Measurements from ENCODE around the gene TPP2. TPM values are rescaled to one million over a fixed set of nuclear protein-coding genes. Genes with fewer than 3 reads are reported as not detected.

The TPP2 gene
- total and polyA plus RNA-seq, 4 donors: 14.0 to 55.6 (median 22.4) TPM

- Histone ChIP-seq H3K4me3 (ENCODE audit: low read depth in 1 of 3, low read length in 3 of 3) (no peak overlapping the region), H3K9ac (ENCODE audit: low read depth in 1 of 2, low read length in 2 of 2) (no peak overlapping the region), H3K36me3 (ENCODE audit: control insufficient read depth in 4 of 4, insufficient read depth in 3 of 4, low read depth in 1 of 4, low read length in 3 of 4) (no peaks in the 10 kb centered on the region), H3K27ac (ENCODE audit: low read depth in 1 of 2, low read length in 2 of 2) (no peak overlapping the region), H3K27me3 (ENCODE audit: control insufficient read depth in 4 of 4, insufficient read depth in 4 of 4, low read length in 3 of 4) (no peaks in the 10 kb centered on the region), H3K4me1 (ENCODE audit: control insufficient read depth in 4 of 4, insufficient read depth in 4 of 4, low read length in 3 of 4) (no peaks in the 10 kb centered on the region), H3K9me3 (ENCODE audit: control insufficient read depth in 4 of 4, low read length in 3 of 4) (peaks cover 0 to 6% (median 5%) of the 10 kb centered on the region in 4 donors)
- DNase-seq (ENCODE audit: low spot score): no peak
- TF ChIP-seq SP1 (IDR thresholded peaks at IDR 0.05): no peak
- no peak for TF ChIP-seq NR2F2 (IDR thresholded peaks at IDR 0.05)
- no peak for TF ChIP-seq EGR1 (IDR thresholded peaks at IDR 0.05; ENCODE audit: low read depth in 2 of 2)
- TF ChIP-seq YY1 (IDR thresholded peaks at IDR 0.05): no peak
- no peak for TF ChIP-seq GABPA (IDR thresholded peaks at IDR 0.05 in 1 of 2, conservative IDR thresholded peaks at IDR 0.05 in 1 of 2)
- TF ChIP-seq RXRA (IDR thresholded peaks at IDR 0.05): no peak
- no peak for TF ChIP-seq JUND (IDR thresholded peaks at IDR 0.05)
- TF ChIP-seq HNF4A (conservative IDR thresholded peaks at IDR 0.05): no peak
- TF ChIP-seq ZBTB33 (IDR thresholded peaks at IDR 0.05): no peak
- 81% methylated on average over 5 of the region's 5 CpGs for WGBS
Observed at GRCh38 chr13:102701331-102701730, 104.5 kb downstream of the TPP2 start.

GRCh38 chr13:102702965-102703725 is 106.4 kb downstream of the TPP2 start:
- no peaks in the 10 kb centered on the region for H3K27me3 ChIP-seq (ENCODE audit: control insufficient read depth in 4 of 4, insufficient read depth in 4 of 4, low read length in 3 of 4)
- H3K4me3 ChIP-seq (ENCODE audit: low read depth in 1 of 3, low read length in 3 of 3): no peak overlapping the region
- DNase-seq (ENCODE audit: low spot score): no peak
- TF ChIP-seq JUND (IDR thresholded peaks at IDR 0.05) (no peak), GABPA (IDR thresholded peaks at IDR 0.05 in 1 of 2, conservative IDR thresholded peaks at IDR 0.05 in 1 of 2) (no peak)
- H3K27ac ChIP-seq (ENCODE audit: low read depth in 1 of 2, low read length in 2 of 2): no peak overlapping the region
- 76% methylated on average over 8 of the region's 8 CpGs for WGBS
- peaks cover 0 to 5% (median 4%) of the 10 kb centered on the region in 4 donors for H3K9me3 ChIP-seq (ENCODE audit: control insufficient read depth in 4 of 4, low read length in 3 of 4)
- no peak overlapping the region for H3K9ac ChIP-seq (ENCODE audit: low read depth in 1 of 2, low read length in 2 of 2)
- H3K36me3 ChIP-seq (ENCODE audit: control insufficient read depth in 4 of 4, insufficient read depth in 3 of 4, low read depth in 1 of 4, low read length in 3 of 4): no peaks in the 10 kb centered on the region
- no peaks in the 10 kb centered on the region for H3K4me1 ChIP-seq (ENCODE audit: control insufficient read depth in 4 of 4, insufficient read depth in 4 of 4, low read length in 3 of 4)

GRCh38 chr13:102703726-102704035 is 106.9 kb downstream of the TPP2 start:
- Histone ChIP-seq H3K36me3 (ENCODE audit: control insufficient read depth in 4 of 4, insufficient read depth in 3 of 4, low read depth in 1 of 4, low read length in 3 of 4) (no peaks in the 10 kb centered on the region), H3K9ac (ENCODE audit: low read depth in 1 of 2, low read length in 2 of 2) (no peak overlapping the region), H3K27ac (ENCODE audit: low read depth in 1 of 2, low read length in 2 of 2) (no peak overlapping the region), H3K9me3 (ENCODE audit: control insufficient read depth in 4 of 4, low read length in 3 of 4) (peaks cover 0 to 3% (median under 1%) of the 10 kb centered on the region in 4 donors), H3K4me3 (ENCODE audit: low read depth in 1 of 3, low read length in 3 of 3) (no peak overlapping the region), H3K4me1 (ENCODE audit: control insufficient read depth in 4 of 4, insufficient read depth in 4 of 4, low read length in 3 of 4) (no peaks in the 10 kb centered on the region), H3K27me3 (ENCODE audit: control insufficient read depth in 4 of 4, insufficient read depth in 4 of 4, low read length in 3 of 4) (no peaks in the 10 kb centered on the region)
- TF ChIP-seq EGR1 (IDR thresholded peaks at IDR 0.05; ENCODE audit: low read depth in 2 of 2) (no peak), MAX (IDR thresholded peaks at IDR 0.05) (no peak), RAD21 (IDR thresholded peaks at IDR 0.05) (no peak), TAF1 (conservative IDR thresholded peaks at IDR 0.05) (no peak), FOXA1 (IDR thresholded peaks at IDR 0.05) (no peak), REST (IDR thresholded peaks at IDR 0.05) (no peak), JUND (IDR thresholded peaks at IDR 0.05) (no peak), ATF3 (IDR thresholded peaks at IDR 0.05) (no peak)
- no peak for DNase-seq (ENCODE audit: low spot score)

All from liver (tissue), 9 donors.